Adrenal gland (tissue), 5 donors: ENCODE data around the gene ERCC6L2.

Experiments
- POLR2A ChIP-seq, 2 donors: fragments of 450-650 bp; IDR thresholded peaks; one replicate each; pipeline ENCODE4 v1.6.1; 2017; ENCODE audit warnings: antibody characterized with exemption in 2 of 2, mild to moderate bottlenecking in 2 of 2, moderate library complexity in 1 of 2
- TF ChIP-seq, protein P1 (sequence below), 6 experiments: fragments of 450-650 bp in 4 of 6; fragments of 200-600 bp in 2 of 6; sonication (generic) in 1 of 6; IDR thresholded peaks; 1 replicate in 5 of 6; 2 replicates in 1 of 6; pipeline versions ENCODE4 v1.5.1 to v1.8.0; 2016 to 2021; ENCODE audit warnings: antibody characterized with exemption in 6 of 6, mild to moderate bottlenecking in 2 of 6, moderate library complexity in 1 of 6
- donor health status: DM: no; HTN: no; CAD: no.

DNA sequence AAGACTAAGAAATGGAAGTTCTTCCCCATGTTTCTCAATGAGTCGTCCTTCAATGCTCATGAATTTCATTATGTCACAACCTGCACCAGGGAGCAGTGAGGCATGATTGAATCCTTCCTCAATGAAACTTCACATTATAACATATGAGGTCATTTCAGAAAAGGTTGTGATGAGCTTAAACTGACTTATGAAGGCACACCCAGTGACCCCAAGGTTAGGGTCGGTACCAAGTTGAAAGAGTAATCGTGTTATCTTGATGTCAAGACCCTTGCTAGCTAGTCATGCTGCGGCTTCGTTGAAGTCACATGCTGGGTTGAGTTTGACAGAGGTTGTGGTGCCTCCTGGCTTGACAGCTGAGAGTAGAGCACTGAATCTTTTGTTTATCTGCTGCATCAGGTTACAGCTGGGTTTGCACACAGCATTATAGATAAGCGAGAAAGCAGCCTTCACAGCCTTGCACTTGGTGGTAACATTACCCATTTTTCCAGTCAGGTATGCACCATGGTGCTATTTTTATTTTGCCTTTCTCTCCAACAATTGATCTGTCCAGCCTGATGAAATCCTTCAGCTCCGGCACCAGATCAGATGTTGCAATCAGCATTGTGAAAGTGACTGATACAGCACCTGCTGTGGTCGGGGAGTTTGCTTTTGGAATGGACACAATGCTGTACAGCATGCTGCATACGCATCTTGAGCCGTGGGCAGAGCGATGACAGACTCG is 133.2 kb downstream of the ERCC6L2 start:
- TF ChIP-seq, protein P1, sequence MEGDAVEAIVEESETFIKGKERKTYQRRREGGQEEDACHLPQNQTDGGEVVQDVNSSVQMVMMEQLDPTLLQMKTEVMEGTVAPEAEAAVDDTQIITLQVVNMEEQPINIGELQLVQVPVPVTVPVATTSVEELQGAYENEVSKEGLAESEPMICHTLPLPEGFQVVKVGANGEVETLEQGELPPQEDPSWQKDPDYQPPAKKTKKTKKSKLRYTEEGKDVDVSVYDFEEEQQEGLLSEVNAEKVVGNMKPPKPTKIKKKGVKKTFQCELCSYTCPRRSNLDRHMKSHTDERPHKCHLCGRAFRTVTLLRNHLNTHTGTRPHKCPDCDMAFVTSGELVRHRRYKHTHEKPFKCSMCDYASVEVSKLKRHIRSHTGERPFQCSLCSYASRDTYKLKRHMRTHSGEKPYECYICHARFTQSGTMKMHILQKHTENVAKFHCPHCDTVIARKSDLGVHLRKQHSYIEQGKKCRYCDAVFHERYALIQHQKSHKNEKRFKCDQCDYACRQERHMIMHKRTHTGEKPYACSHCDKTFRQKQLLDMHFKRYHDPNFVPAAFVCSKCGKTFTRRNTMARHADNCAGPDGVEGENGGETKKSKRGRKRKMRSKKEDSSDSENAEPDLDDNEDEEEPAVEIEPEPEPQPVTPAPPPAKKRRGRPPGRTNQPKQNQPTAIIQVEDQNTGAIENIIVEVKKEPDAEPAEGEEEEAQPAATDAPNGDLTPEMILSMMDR (IDR thresholded peaks at IDR 0.05): no peak
- no peak for TF ChIP-seq POLR2A (IDR thresholded peaks at IDR 0.05)
